SW 1271 (cell line): ENCODE measurements around the gene IL36B.

Experiments
- DNase-seq, 2 experiments: peaks; one replicate each; lab custom pipeline; 2025; lab: John Stamatoyannopoulos, UW

IL36B gene

GRCh38 chr2:113075600-113075999 is 22.9 kb upstream of the IL36B start:
- no peak for DNase-seq

GRCh38 chr2:113075030-113075429 is 22.4 kb upstream of the IL36B start:
- DNase-seq: no peak

GRCh38 chr2:113073325-113073834 is 20.7 kb upstream of the IL36B start:
- DNase-seq: no peak

- DNase-seq: no peak
Observed at GRCh38 chr2:113072584-113072983, 19.9 kb upstream of the IL36B start.

GRCh38 chr2:113070606-113070975 is 17.9 kb upstream of the IL36B start:
- DNase-seq: no peak

- DNase-seq: peak in 1 of 2 experiments; percentile 17
Observed at GRCh38 chr2:113069676-113070605, 17.3 kb upstream of the IL36B start.

GRCh38 chr2:113068706-113069485 is 16.2 kb upstream of the IL36B start:
- DNase-seq: no peak

- no peak for DNase-seq
Observed at GRCh38 chr2:113068249-113068648, 15.6 kb upstream of the IL36B start.

- DNase-seq: no peak
Observed at GRCh38 chr2:113067681-113068080, 15.0 kb upstream of the IL36B start, which contains the start of gene IL1F10. TSS of gene IL1F10 (plus strand) at chr2:113067970. CDS start at chr2:113072739, 4,769 bp downstream.

GRCh38 chr2:113064898-113065297 is 12.2 kb upstream of the IL36B start:
- no peak for DNase-seq

GRCh38 chr2:113064281-113064680 is 11.6 kb upstream of the IL36B start:
- no peak for DNase-seq

- DNase-seq: no peak
Observed at GRCh38 chr2:113061896-113062770, 9.5 kb upstream of the IL36B start.

GRCh38 chr2:113061241-113061640 is 8.6 kb upstream of the IL36B start:
- no peak for DNase-seq

GRCh38 chr2:113060796-113061195 is 8.1 kb upstream of the IL36B start:
- DNase-seq: no peak

- DNase-seq: no peak
Observed at GRCh38 chr2:113060396-113060795, 7.7 kb upstream of the IL36B start.

- DNase-seq: no peak
Observed at GRCh38 chr2:113058998-113059960, 6.6 kb upstream of the IL36B start, which contains the start of gene IL36RN. TSS of gene IL36RN (plus strand) at chr2:113059198. CDS start at chr2:113059439, 241 bp downstream.

- no peak for DNase-seq
Observed at GRCh38 chr2:113058411-113058994, 5.8 kb upstream of the IL36B start.

GRCh38 chr2:113057117-113057516 is 4.5 kb upstream of the IL36B start:
- no peak for DNase-seq

GRCh38 chr2:113056521-113056920 is 3.9 kb upstream of the IL36B start:
- DNase-seq: no peak

- DNase-seq: no peak
Observed at GRCh38 chr2:113054066-113054465, 1.4 kb upstream of the IL36B start.
